ENCODE results near the gene SLC25A29.

- TF ChIP-seq CTCF (IDR thresholded peaks at IDR 0.05) (no peak), POLR2AphosphoS5 (IDR thresholded peaks at IDR 0.05; ENCODE audit: insufficient read depth in 1 of 2, low read depth in 1 of 2) (peak in 1 of 2 donors; percentile 22), POLR2A (IDR thresholded peaks at IDR 0.05) (no peak)
Measured at GRCh38 chr14:100313464-100314230, 7.4 kb upstream of the SLC25A29 start.
